ENCODE results near the gene PLXNA2. TPM values are rescaled to one million over a fixed set of nuclear protein-coding genes. Genes with fewer than 3 reads are reported as not detected.

PLXNA2 gene
- total and polyA plus RNA-seq, 2 donors (not counting 3 experiments of a cell fraction or from before 2014, with no cell fraction given), result 42.6 to 229 TPM

DNA sequence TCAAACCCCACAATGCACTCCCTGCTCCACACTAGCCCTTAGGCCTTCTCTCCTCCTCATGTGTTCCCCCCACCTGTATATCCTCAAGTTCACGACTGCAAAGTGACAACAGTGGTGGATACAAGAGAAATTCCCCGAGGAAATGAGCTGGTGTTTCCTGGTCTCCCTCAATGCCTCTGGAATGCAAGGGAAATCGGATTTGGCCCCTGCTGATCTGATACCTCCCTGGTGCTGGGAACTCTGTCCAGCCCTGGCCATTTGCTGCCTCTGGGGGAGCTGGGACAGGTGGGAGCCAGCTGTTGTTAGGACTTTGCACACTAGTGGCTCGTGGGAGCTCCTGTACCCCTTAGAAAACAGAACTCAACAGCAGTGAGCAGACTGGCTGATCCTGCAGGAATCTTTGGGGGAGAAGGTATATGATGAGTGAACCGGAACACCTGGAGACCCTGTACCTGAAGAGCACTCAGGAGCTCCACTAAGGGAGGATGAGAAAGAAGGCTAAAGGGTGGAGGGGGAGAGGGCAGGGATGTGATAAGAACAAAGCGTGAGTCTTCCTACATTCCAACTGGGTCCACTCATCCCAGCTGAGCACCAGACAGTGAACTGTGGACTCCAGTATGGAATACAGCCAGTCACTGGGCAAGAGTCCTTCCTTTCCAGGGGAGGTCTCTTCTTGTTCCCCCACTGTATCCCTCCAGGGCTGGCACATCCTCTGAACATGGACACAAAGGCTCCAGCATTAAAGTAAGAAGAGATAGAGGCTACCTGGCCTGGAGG lies 69.3 kb downstream of the PLXNA2 start:
- TF ChIP-seq POLR2AphosphoS5 (IDR thresholded peaks at IDR 0.05; ENCODE audit: insufficient read depth, low read depth, low read length) (peak; percentile 28), JUN (IDR thresholded peaks at IDR 0.05; ENCODE audit: borderline replicate concordance, insufficient read depth, insufficient read length, low read depth) (peak; percentile 36), GATA2 (IDR thresholded peaks at IDR 0.05; ENCODE audit: insufficient read depth, insufficient read length, low read depth, low read length) (peak; percentile 43)
- TF ChIP-seq, protein P1, sequence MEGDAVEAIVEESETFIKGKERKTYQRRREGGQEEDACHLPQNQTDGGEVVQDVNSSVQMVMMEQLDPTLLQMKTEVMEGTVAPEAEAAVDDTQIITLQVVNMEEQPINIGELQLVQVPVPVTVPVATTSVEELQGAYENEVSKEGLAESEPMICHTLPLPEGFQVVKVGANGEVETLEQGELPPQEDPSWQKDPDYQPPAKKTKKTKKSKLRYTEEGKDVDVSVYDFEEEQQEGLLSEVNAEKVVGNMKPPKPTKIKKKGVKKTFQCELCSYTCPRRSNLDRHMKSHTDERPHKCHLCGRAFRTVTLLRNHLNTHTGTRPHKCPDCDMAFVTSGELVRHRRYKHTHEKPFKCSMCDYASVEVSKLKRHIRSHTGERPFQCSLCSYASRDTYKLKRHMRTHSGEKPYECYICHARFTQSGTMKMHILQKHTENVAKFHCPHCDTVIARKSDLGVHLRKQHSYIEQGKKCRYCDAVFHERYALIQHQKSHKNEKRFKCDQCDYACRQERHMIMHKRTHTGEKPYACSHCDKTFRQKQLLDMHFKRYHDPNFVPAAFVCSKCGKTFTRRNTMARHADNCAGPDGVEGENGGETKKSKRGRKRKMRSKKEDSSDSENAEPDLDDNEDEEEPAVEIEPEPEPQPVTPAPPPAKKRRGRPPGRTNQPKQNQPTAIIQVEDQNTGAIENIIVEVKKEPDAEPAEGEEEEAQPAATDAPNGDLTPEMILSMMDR (IDR thresholded peaks at IDR 0.05; ENCODE audit: extremely low read depth in 1 of 2, insufficient read depth in 1 of 2, low read depth in 1 of 2, low read length in 2 of 2), result no peak
- Histone ChIP-seq H3K4me1 (ENCODE audit: control insufficient read depth, extremely low read depth, insufficient read depth, low read length) (peaks cover 45% of the 10 kb centered on the region), H3K9me1 (replicated peaks; ENCODE audit: control insufficient read depth, extremely low read depth, insufficient read depth, low read length) (no peaks in the 10 kb centered on the region), H2AFZ (ENCODE audit: low read depth, low read length) (no peak overlapping the region), H3K79me2 (ENCODE audit: control insufficient read depth, insufficient read depth, low read length) (peaks cover 99% of the 10 kb centered on the region), H3K9me3 (replicated peaks; ENCODE audit: control insufficient read depth, insufficient read depth, low read length) (no peaks in the 10 kb centered on the region), H3K9ac (replicated peaks; ENCODE audit: extremely low read depth, insufficient read depth, low read length) (no peak overlapping the region), H3K27ac (ENCODE audit: insufficient read depth, low read depth, low read length) (peak overlapping the region; percentile 70), H3K4me3 (replicated peaks in 1 of 3; ENCODE audit: insufficient read depth in 1 of 3, low read depth in 1 of 3, low read length in 3 of 3) (no peak overlapping the region), H3K36me3 (ENCODE audit: control insufficient read depth in 2 of 2, extremely low read depth in 1 of 2, insufficient read depth in 2 of 2, low read length in 2 of 2) (peaks cover 3 to 7% of the 10 kb centered on the region in 2 experiments), H3K4me2 (ENCODE audit: insufficient read depth, low read length) (no peak overlapping the region), H4K20me1 (replicated peaks; ENCODE audit: control insufficient read depth, extremely low read depth, insufficient read depth, low read length) (no peaks in the 10 kb centered on the region), H3K27me3 (ENCODE audit: control insufficient read depth in 2 of 2, insufficient read depth in 2 of 2, low read length in 2 of 2) (no peaks in the 10 kb centered on the region)
- CTCF ChIA-PET, result interaction anchor here (0.9 to 1.7 kb wide), 8 partner anchors 8 to 153 kb away, joined by 3 to 21 read pairs (median 4); no protein-coding TSS in a partner anchor
- POLR2A ChIA-PET, result no interaction called here
- DNase-seq (ENCODE audit: low read depth, low spot score) (peak; percentile 48), FAIRE-seq (peak; percentile 84)
- dilution Hi-C loops (cut with MboI; ENCODE audit: extremely low pct_ligation_motif_present, low sequenced_read_pairs), result no loop called here
- no TSS peak for BruUV-seq (replicated peaks)
- intact Hi-C loops (cut with micrococcal nuclease), result loop anchor here (1.0 to 2.0 kb wide), 3 partner anchors 16 to 64 kb away; no protein-coding TSS in a partner anchor
